Measurements from ENCODE around the gene PPP1CC. TPM values are rescaled to one million over a fixed set of nuclear protein-coding genes. Genes with fewer than 3 reads are reported as not detected.

PPP1CC gene
- total RNA-seq, 2 donors from 2014 or later, result 40.2 to 83.0 TPM

- ATAC-seq (no peak), DNase-seq (no peak)
- no peak overlapping the region for H3K27ac ChIP-seq
- no peak overlapping the region for H3K4me3 ChIP-seq
- no peaks in the 10 kb centered on the region for H3K27me3 ChIP-seq
- 78 to 87% methylated on average over 4 of the region's 4 CpGs for WGBS, 2 donors
- H3K4me1 ChIP-seq, result no peaks in the 10 kb centered on the region
- intact Hi-C loops (cut with DNase I), result no loop called here
- no peaks in the 10 kb centered on the region for H3K36me3 ChIP-seq (replicated peaks in 1 of 2; ENCODE audit: insufficient read depth in 1 of 2, low read depth in 2 of 2)
- H3K9me3 ChIP-seq, result no peaks in the 10 kb centered on the region
- TF ChIP-seq CTCF (IDR thresholded peaks at IDR 0.05), result no peak
- TF ChIP-seq POLR2A (IDR thresholded peaks at IDR 0.05), result no peak
Observed at GRCh38 chr12:110760204-110760609, 17.5 kb upstream of the PPP1CC start.

- WGBS, 2 donors, result 84 to 87% methylated on average over 6 of the region's 6 CpGs
- Histone ChIP-seq H3K27me3 (no peaks in the 10 kb centered on the region), H3K4me3 (no peak overlapping the region), H3K4me1 (no peaks in the 10 kb centered on the region), H3K36me3 (replicated peaks in 1 of 2; ENCODE audit: insufficient read depth in 1 of 2, low read depth in 2 of 2) (no peaks in the 10 kb centered on the region), H3K9me3 (no peaks in the 10 kb centered on the region), H3K27ac (no peak overlapping the region)
- intact Hi-C loops (cut with DNase I), result no loop called here
- TF ChIP-seq CTCF (IDR thresholded peaks at IDR 0.05) (no peak), POLR2A (IDR thresholded peaks at IDR 0.05) (no peak)
- DNase-seq, result no peak
- ATAC-seq, result no peak
Observed at GRCh38 chr12:110758922-110759321, 16.2 kb upstream of the PPP1CC start.

- TF ChIP-seq CTCF (IDR thresholded peaks at IDR 0.05) (no peak), POLR2A (IDR thresholded peaks at IDR 0.05) (no peak)
- Histone ChIP-seq H3K4me3 (no peak overlapping the region), H3K4me1 (no peaks in the 10 kb centered on the region), H3K36me3 (replicated peaks in 1 of 2; ENCODE audit: insufficient read depth in 1 of 2, low read depth in 2 of 2) (no peaks in the 10 kb centered on the region), H3K27ac (no peak overlapping the region), H3K27me3 (no peaks in the 10 kb centered on the region), H3K9me3 (no peaks in the 10 kb centered on the region)
- 82 to 88% methylated on average over 1 of the region's 1 CpG for WGBS, 2 donors
- no peak for ATAC-seq
- no peak for DNase-seq
- intact Hi-C loops (cut with DNase I), result no loop called here
Observed at GRCh38 chr12:110756611-110757010, 13.9 kb upstream of the PPP1CC start.

- Histone ChIP-seq H3K4me3 (no peak overlapping the region), H3K4me1 (no peaks in the 10 kb centered on the region), H3K27ac (no peak overlapping the region), H3K36me3 (replicated peaks in 1 of 2; ENCODE audit: insufficient read depth in 1 of 2, low read depth in 2 of 2) (no peaks in the 10 kb centered on the region), H3K9me3 (no peaks in the 10 kb centered on the region), H3K27me3 (no peaks in the 10 kb centered on the region)
- DNase-seq, result peak in 1 of 4 donors; percentile 22
- WGBS, 2 donors, result 69 to 98% methylated on average over 3 of the region's 3 CpGs
- intact Hi-C loops (cut with DNase I), result no loop called here
- TF ChIP-seq POLR2A (IDR thresholded peaks at IDR 0.05) (no peak), CTCF (IDR thresholded peaks at IDR 0.05) (no peak)
- peak; percentile 33 for ATAC-seq
Observed at GRCh38 chr12:110754101-110754793, 11.6 kb upstream of the PPP1CC start.

Measured in body of pancreas (tissue), 4 donors.